Measurements from ENCODE around the gene UBA7.

- TF ChIP-seq MXI1 (conservative IDR thresholded peaks at IDR 0.05; ENCODE audit: poor library complexity, severe bottlenecking) (no peak), SMC3 (conservative IDR thresholded peaks at IDR 0.05; ENCODE audit: poor library complexity) (no peak), RAD21 (conservative IDR thresholded peaks at IDR 0.05) (no peak), CTCF (IDR thresholded peaks at IDR 0.05; ENCODE audit: poor library complexity, severe bottlenecking) (no peak), POLR2AphosphoS5 (IDR thresholded peaks at IDR 0.05) (no peak), REST (IDR thresholded peaks at IDR 0.05; ENCODE audit: borderline replicate concordance) (peak; percentile 34), TAF1 (IDR thresholded peaks at IDR 0.05; ENCODE audit: low read depth) (no peak)
Measured at GRCh38 chr3:49785565-49786356, 28.0 kb downstream of the UBA7 start.
